MCF 10A (cell line): Measurements from ENCODE around the gene ASAP2. TPM values are rescaled to one million over a fixed set of nuclear protein-coding genes. Genes with fewer than 3 reads are reported as not detected.

Experiments used
- BruUV-seq: library from RNA; stranded (reverse); fragments of 400-500 nt; replicated peaks from 2 replicates; lab custom pipeline; 2021; lab: Mats Ljungman, UMichigan
- CTCF ChIA-PET: fragments of 300-600 bp; sonication (Branson Sonifier 250); formaldehyde crosslinking; extraction: SDS; loops from one replicate; lab custom pipeline; 2021; ENCODE audit warnings: antibody characterized with exemption, inconsistent platforms; lab: Yijun Ruan, JAX
- POLR2A ChIA-PET: fragments of 300-600, 350-650 bp; sonication (Branson Sonifier 250); formaldehyde crosslinking; extraction: SDS; loops from one replicate; lab custom pipeline; 2020; ENCODE audit warnings: antibody characterized with exemption, inconsistent platforms; lab: Yijun Ruan, JAX
- DNase-seq: peaks from one replicate; pipeline ENCODE4 v3.0.0-alpha.2; 2018; ENCODE audit not compliant: unreplicated experiment
- H3K27ac Mint-ChIP-seq: one replicate; pipeline ENCODE4 v1.8.0; 2022; ENCODE audit warnings: mild to moderate bottlenecking, low read depth, mixed read lengths; ENCODE audit not compliant: unreplicated experiment
- H3K27me3 Mint-ChIP-seq: one replicate; pipeline ENCODE4 v1.8.0; 2022; ENCODE audit warnings: mixed read lengths; ENCODE audit not compliant: insufficient read depth, unreplicated experiment
- H3K36me3 Mint-ChIP-seq: one replicate; pipeline ENCODE4 v1.8.0; 2022; ENCODE audit warnings: mild to moderate bottlenecking, moderate library complexity, mixed read lengths; ENCODE audit not compliant: insufficient read depth, unreplicated experiment
- H3K4me1 Mint-ChIP-seq: one replicate; pipeline ENCODE4 v1.8.0; 2022; ENCODE audit warnings: mixed read lengths; ENCODE audit not compliant: insufficient read depth, unreplicated experiment
- H3K4me3 Mint-ChIP-seq: one replicate; pipeline ENCODE4 v1.8.0; 2022; ENCODE audit warnings: mild to moderate bottlenecking, moderate library complexity, mixed read lengths; ENCODE audit not compliant: unreplicated experiment
- H3K9me3 Mint-ChIP-seq: one replicate; pipeline ENCODE4 v1.8.0; 2022; ENCODE audit warnings: mixed read lengths; ENCODE audit not compliant: unreplicated experiment
- CTCF ChIP-seq: fragments of 200-600 bp; IDR thresholded peaks from one replicate; pipeline ENCODE4 v1.8.0; 2022; ENCODE audit warnings: antibody characterized with exemption, mild to moderate bottlenecking; ENCODE audit not compliant: unreplicated experiment
- intact Hi-C: fragments of 100-400 bp; cut with micrococcal nuclease; formaldehyde crosslinking; loops from 2 replicates; pipeline ENCODE4 v1.14.1; 2022
- total RNA-seq: library from RNA; stranded (reverse); gene quantifications from 2 replicates; pipeline ENCODE4 v1.2.3, GENCODE V29; 2022

Gene ASAP2
- total RNA-seq, 1 experiment from 2014 or later: 80.8 TPM

- TF ChIP-seq CTCF: no peak
- Mint-ChIP-seq H3K27me3 (no peaks in the 10 kb centered on the region), H3K27ac (peak overlapping the region; percentile 59), H3K36me3 (peaks cover 16% of the 10 kb centered on the region), H3K4me1 (peaks cover 45% of the 10 kb centered on the region), H3K9me3 (no peaks in the 10 kb centered on the region), H3K4me3 (no peak overlapping the region)
- DNase-seq: no peak
- intact Hi-C loops: no loop called here
- BruUV-seq: no TSS peak
- POLR2A ChIA-PET: interaction anchor here (0.7 to 3.6 kb wide), 13 partner anchors 9 to 209 kb away, joined by 3 to 18 read pairs (median 3); partner anchors contain the start of gene ASAP2
- CTCF ChIA-PET: interaction anchor here (0.6 to 1.5 kb wide), 6 partner anchors 10 to 370 kb away, joined by 3 to 5 read pairs (median 4); no protein-coding TSS in a partner anchor
Measured at GRCh38 chr2:9217838-9218770, 11.5 kb downstream of the ASAP2 start.

GRCh38 chr2:9219027-9219445 is 12.4 kb downstream of the ASAP2 start:
- no peak for DNase-seq
- no peak for TF ChIP-seq CTCF
- ChIA-PET POLR2A (interaction anchor here (0.7 to 3.6 kb wide), 8 partner anchors 9 to 118 kb away, joined by 3 to 18 read pairs (median 4); partner anchors contain the start of gene ASAP2), CTCF (interaction anchor here (1.0 to 1.5 kb wide), 2 partner anchors 13 to 29 kb away, joined by 4 to 5 read pairs; no protein-coding TSS in a partner anchor)
- intact Hi-C loops: no loop called here
- peaks cover 41% of the 10 kb centered on the region for H3K4me1 Mint-ChIP-seq
- no peaks in the 10 kb centered on the region for H3K27me3 Mint-ChIP-seq
- H3K9me3 Mint-ChIP-seq: no peaks in the 10 kb centered on the region
- no peak overlapping the region for H3K4me3 Mint-ChIP-seq
- peak overlapping the region; percentile 59 for H3K27ac Mint-ChIP-seq
- peaks cover 16% of the 10 kb centered on the region for H3K36me3 Mint-ChIP-seq
- BruUV-seq: no TSS peak

DNA sequence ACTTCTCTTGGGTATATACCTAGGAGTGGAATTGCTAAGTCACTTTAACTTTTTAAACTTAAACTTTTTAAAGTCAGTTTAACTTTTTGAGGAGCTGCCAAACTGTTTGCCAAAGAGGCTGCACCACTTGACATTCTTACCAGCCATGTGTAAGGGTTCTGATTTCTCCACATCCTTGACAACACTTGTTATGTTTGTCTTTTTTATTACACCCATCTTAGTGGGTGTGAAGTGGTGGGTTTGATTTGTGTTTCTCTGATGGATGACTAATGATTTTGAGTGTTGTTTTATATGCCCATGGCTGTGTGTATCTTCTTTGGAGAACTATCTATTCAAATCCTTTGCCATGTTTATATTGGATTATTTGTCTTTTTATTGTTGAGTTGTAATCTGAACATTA is 13.6 kb downstream of the ASAP2 start:
- TF ChIP-seq CTCF: no peak
- Mint-ChIP-seq H3K27me3 (no peaks in the 10 kb centered on the region), H3K4me3 (no peak overlapping the region), H3K27ac (no peak overlapping the region), H3K9me3 (no peaks in the 10 kb centered on the region), H3K36me3 (peaks cover 16% of the 10 kb centered on the region), H3K4me1 (peaks cover 41% of the 10 kb centered on the region)
- ChIA-PET CTCF (no interaction called here), POLR2A (interaction anchor here (0.6 to 0.9 kb wide), 3 partner anchors 12 to 55 kb away, joined by 3 to 5 read pairs (median 5); no protein-coding TSS in a partner anchor)
- no peak for DNase-seq
- no TSS peak for BruUV-seq
- intact Hi-C loops: no loop called here

- intact Hi-C loops: no loop called here
- H3K4me1 Mint-ChIP-seq: peaks cover 41% of the 10 kb centered on the region
- peak; percentile 30 for DNase-seq
- CTCF ChIA-PET: no interaction called here
- no peak for TF ChIP-seq CTCF
- no peak overlapping the region for H3K4me3 Mint-ChIP-seq
- no peaks in the 10 kb centered on the region for H3K9me3 Mint-ChIP-seq
- H3K27me3 Mint-ChIP-seq: no peaks in the 10 kb centered on the region
- H3K36me3 Mint-ChIP-seq: peaks cover 16% of the 10 kb centered on the region
- no peak overlapping the region for H3K27ac Mint-ChIP-seq
- POLR2A ChIA-PET: interaction anchor here (0.7 to 3.8 kb wide), 3 partner anchors 11 to 13 kb away, joined by 3 to 18 read pairs (median 9); no protein-coding TSS in a partner anchor
- BruUV-seq: no TSS peak
Measured at GRCh38 chr2:9221223-9221622, 14.6 kb downstream of the ASAP2 start.
